HL-60 (cell line): ENCODE results near the gene TPCN2.

Experiments used
- DNase-seq, 2 experiments: peaks; one replicate each; pipeline ENCODE4 v3.0.0-alpha.2; 2010 to 2020; ENCODE audit warnings: low read depth in 1 of 2, low spot score in 1 of 2
- H3K27ac ChIP-seq: fragments of 250-450 bp; sonication (Bioruptor Pico); replicated peaks from 2 replicates; pipeline ENCODE4 v1.5.1; 2020; ENCODE audit warnings: mild to moderate bottlenecking, moderate library complexity
- H3K27me3 ChIP-seq: fragments of 250-450 bp; sonication (Bioruptor Pico); 2 replicates; pipeline ENCODE4 v1.5.1; 2021; ENCODE audit warnings: mild to moderate bottlenecking, moderate library complexity; ENCODE audit not compliant: insufficient read depth, poor library complexity, severe bottlenecking
- H3K4me3 ChIP-seq: replicated peaks from 2 replicates; pipeline ENCODE4 v1.5.1; 2011; ENCODE audit warnings: mild to moderate bottlenecking, control low read depth, low read length; ENCODE audit not compliant: insufficient read depth
- GABPA ChIP-seq: IDR thresholded peaks from 2 replicates; pipeline ENCODE4 v1.6.1; 2012; ENCODE audit warnings: low read depth
- POLR2AphosphoS5 ChIP-seq: IDR thresholded peaks from 2 replicates; pipeline ENCODE4 v1.6.1; 2012; ENCODE audit warnings: low read depth
- SPI1 ChIP-seq: IDR thresholded peaks from 2 replicates; pipeline ENCODE4 v1.6.1; 2012; ENCODE audit warnings: low read depth, mild to moderate bottlenecking, borderline replicate concordance
- TF ChIP-seq, protein P1 (sequence below): IDR thresholded peaks from one replicate; pipeline ENCODE4 v1.5.1; 2011; ENCODE audit warnings: low read length, control low read depth, inconsistent platforms; ENCODE audit not compliant: insufficient read depth
- TF ChIP-seq, protein P2 (sequence below): IDR thresholded peaks from 2 replicates; pipeline ENCODE4 v1.6.1; 2012; ENCODE audit warnings: low read depth; ENCODE audit not compliant: insufficient replicate concordance

TPCN2 gene

DNA sequence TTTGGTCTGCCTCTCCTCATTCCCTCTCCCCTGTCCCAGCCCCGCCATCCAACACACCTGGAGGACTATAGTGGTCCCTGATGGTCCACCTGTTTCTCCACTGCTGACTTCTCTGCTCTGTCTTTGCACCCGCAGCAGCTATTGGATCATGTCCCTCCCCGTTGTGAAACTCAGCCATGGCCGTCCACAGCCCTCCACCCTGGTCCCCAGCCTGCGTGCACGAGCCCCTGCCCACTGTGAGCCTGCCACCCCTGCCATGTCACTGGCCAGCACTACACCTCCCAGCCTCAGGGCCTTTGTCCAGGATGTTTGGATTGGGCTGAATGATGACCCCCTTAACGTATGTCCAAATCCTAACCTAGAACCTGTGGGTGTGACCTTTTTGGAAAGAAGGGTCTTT is 59.3 kb downstream of the TPCN2 start:
- TF ChIP-seq, protein P1, sequence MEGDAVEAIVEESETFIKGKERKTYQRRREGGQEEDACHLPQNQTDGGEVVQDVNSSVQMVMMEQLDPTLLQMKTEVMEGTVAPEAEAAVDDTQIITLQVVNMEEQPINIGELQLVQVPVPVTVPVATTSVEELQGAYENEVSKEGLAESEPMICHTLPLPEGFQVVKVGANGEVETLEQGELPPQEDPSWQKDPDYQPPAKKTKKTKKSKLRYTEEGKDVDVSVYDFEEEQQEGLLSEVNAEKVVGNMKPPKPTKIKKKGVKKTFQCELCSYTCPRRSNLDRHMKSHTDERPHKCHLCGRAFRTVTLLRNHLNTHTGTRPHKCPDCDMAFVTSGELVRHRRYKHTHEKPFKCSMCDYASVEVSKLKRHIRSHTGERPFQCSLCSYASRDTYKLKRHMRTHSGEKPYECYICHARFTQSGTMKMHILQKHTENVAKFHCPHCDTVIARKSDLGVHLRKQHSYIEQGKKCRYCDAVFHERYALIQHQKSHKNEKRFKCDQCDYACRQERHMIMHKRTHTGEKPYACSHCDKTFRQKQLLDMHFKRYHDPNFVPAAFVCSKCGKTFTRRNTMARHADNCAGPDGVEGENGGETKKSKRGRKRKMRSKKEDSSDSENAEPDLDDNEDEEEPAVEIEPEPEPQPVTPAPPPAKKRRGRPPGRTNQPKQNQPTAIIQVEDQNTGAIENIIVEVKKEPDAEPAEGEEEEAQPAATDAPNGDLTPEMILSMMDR: no peak
- TF ChIP-seq SPI1 (no peak), POLR2AphosphoS5 (no peak), GABPA (no peak)
- TF ChIP-seq, protein P2, sequence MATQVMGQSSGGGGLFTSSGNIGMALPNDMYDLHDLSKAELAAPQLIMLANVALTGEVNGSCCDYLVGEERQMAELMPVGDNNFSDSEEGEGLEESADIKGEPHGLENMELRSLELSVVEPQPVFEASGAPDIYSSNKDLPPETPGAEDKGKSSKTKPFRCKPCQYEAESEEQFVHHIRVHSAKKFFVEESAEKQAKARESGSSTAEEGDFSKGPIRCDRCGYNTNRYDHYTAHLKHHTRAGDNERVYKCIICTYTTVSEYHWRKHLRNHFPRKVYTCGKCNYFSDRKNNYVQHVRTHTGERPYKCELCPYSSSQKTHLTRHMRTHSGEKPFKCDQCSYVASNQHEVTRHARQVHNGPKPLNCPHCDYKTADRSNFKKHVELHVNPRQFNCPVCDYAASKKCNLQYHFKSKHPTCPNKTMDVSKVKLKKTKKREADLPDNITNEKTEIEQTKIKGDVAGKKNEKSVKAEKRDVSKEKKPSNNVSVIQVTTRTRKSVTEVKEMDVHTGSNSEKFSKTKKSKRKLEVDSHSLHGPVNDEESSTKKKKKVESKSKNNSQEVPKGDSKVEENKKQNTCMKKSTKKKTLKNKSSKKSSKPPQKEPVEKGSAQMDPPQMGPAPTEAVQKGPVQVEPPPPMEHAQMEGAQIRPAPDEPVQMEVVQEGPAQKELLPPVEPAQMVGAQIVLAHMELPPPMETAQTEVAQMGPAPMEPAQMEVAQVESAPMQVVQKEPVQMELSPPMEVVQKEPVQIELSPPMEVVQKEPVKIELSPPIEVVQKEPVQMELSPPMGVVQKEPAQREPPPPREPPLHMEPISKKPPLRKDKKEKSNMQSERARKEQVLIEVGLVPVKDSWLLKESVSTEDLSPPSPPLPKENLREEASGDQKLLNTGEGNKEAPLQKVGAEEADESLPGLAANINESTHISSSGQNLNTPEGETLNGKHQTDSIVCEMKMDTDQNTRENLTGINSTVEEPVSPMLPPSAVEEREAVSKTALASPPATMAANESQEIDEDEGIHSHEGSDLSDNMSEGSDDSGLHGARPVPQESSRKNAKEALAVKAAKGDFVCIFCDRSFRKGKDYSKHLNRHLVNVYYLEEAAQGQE: no peak
- Histone ChIP-seq H3K27me3 (no peaks in the 10 kb centered on the region), H3K4me3 (no peak overlapping the region), H3K27ac (no peak overlapping the region)
- DNase-seq: no peak

DNA sequence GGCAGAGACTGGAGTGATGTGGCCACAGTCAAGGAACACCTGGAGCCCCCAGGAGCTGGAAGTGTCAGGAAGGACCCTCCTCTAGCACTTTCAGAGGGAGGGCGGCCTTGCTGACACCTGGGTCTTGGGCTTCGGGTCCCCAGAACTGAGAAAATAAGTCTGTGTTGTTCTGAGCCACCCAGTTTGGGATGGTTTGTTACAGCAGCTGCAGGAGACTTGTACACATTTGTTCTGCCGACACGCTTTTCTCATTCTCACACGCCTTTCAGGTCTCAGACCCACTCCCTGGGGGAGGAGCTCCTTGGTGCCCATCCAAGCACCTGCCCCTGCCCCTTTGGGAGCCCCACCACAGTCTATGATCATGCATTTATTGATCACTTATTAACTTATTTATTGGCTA is 59.8 kb downstream of the TPCN2 start:
- TF ChIP-seq, protein P2: no peak
- TF ChIP-seq POLR2AphosphoS5: no peak
- TF ChIP-seq, protein P1: no peak
- TF ChIP-seq GABPA: no peak
- no peak for TF ChIP-seq SPI1
- Histone ChIP-seq H3K27ac (no peak overlapping the region), H3K27me3 (no peaks in the 10 kb centered on the region), H3K4me3 (no peak overlapping the region)
- DNase-seq: no peak

DNA sequence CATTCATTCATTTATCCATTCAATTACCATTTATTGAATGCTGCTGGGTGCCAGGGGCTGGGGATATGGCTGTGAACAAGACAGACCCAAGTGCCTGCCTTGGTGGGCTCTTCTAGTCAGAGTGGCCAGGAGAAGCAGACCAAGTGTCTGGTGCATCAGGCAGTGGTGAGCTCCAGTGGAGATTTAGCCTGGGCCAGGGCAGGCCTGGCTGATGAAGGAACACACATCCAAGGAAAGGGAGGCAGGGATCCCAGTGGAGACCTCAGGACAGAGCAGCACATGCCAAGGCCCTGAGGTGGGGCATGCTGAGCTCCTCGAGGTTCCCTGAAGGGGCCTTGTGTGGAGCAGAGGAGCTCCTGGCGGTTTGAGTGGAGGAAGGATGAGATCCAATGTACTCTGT is 60.4 kb downstream of the TPCN2 start:
- DNase-seq: no peak
- Histone ChIP-seq H3K4me3 (no peak overlapping the region), H3K27me3 (no peaks in the 10 kb centered on the region), H3K27ac (no peak overlapping the region)
- TF ChIP-seq SPI1: no peak
- TF ChIP-seq GABPA: no peak
- TF ChIP-seq, protein P2: no peak
- TF ChIP-seq POLR2AphosphoS5: no peak

DNA sequence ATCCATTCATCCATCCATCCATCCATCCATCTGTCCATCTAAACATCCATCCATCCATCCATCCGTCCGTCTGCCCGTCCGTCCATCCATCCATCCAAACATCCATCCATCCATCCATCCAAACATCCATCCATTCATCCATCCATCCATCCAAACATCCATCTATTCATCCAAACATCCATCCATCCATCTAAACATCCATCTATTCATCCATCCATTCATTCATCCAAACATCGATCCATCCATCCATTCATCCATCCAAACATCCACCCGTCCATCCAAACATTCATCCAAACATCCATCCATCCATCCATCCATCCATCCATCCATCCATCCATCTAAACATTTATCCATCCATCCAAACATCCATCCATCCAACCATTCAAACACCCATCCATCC is 61.7 kb downstream of the TPCN2 start:
- no peaks in the 10 kb centered on the region for H3K27me3 ChIP-seq
- TF ChIP-seq, protein P2: no peak
- TF ChIP-seq, protein P1: no peak
- no peak for TF ChIP-seq SPI1
- TF ChIP-seq GABPA: no peak
- no peak for TF ChIP-seq POLR2AphosphoS5
- H3K4me3 ChIP-seq: no peak overlapping the region
- DNase-seq: no peak
- H3K27ac ChIP-seq: no peak overlapping the region
